GM21390 (cell line): ENCODE measurements around the gene EPHA6.
"Not testable (repeated sequence)": the region's sequence is repeated elsewhere in the genome, so short reads cannot be mapped to it uniquely, and the experiment has no call there.

Experiments
- ATAC-seq: cut with Tn5 transposase; IDR thresholded peaks from one replicate; pipeline ENCODE4 v1.9.1; 2021; ENCODE audit not compliant: unreplicated experiment

EPHA6 gene

DNA sequence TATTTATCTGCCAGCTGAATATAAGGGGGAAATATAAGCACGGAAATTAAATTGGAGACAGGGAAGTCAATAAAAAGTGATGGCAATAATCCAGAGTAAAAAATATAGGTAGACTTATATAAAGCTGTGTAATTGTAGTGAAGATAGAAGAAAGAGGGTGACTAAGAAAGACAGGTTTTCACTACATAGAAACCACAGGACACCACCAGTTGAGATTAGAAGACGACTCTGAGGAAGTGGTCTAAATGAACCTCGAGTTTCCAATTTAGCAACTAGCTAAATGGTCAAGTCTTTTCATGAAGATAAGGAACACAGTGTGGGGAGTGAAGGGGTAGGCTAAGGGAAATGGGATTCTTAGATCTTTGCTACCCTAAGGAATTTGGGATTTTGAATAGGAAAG lies 761.3 kb downstream of the EPHA6 start:
- ATAC-seq, result no peak

DNA sequence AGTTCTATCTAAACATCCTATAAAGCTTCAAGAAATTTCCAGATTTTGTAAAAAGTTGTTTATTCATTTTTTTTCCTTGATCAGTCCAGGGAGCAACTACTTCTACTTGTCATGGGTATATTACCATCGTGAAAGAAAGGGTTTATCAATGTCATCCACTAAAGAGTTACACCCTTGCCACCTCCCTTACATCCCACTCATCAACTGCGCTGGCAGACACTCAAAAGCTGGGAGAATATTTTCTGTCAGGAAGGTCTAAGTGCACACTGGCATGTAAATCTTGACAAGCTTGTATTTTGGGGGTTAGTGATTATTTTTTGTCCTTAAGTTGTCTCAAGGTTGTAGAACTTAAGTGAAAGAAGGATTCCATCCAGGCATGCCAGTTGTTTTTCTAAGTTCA lies 761.8 kb downstream of the EPHA6 start:
- ATAC-seq, result no peak

DNA sequence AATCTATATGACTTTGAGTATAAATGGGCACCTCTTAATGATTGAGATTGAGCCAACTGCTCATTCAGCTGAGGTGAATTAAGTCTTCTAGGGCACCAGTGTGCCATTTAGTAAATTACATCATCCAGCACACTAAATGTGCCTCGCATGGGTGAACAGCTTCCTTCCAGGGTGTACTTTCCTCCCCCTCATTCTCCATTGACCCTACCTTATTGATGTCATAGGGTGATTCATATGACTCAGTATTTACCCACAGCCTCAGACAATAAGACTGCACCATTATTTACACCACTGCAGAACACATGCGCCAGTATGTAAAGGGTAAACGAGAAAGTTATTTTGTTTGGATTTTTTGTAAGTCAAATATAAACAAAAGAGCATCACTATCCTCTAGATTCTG lies 765.0 kb downstream of the EPHA6 start:
- no peak for ATAC-seq

DNA sequence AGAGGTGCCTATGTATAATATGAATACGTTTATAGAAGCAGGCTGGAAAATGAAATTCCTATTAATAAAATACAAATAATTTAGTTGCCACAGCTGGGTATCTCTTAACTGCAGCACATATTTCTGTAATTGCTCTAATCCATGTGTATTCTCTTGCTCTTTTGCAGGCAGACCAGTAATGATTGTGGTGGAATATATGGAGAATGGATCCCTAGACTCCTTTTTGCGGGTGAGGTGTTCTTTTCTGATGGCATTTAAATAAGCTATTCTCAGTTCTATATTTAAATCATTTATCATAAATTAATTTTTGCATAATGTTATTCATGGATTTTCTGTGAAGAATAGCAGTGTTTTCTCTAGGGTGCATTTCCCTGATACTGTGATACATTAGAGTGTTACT lies 796.2 kb downstream of the EPHA6 start:
- no peak for ATAC-seq

DNA sequence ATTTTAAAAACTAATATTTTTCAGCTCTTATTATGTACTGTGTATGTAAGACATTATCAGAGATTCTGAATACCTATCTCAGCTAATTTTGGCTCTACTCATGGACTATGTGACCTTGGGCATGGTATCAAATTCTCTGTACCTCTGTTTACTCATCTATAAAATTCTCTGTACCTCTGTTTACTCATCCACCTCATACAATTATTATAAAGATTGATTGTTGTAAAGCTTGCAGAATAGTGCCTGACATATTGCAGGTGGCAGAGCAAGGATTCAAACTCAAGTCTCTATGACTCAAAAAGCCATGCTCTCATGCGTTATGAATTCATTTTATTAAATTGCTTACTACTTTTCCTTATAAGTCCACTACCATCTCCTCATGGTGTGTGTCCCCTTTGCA lies 798.2 kb downstream of the EPHA6 start:
- no peak for ATAC-seq

DNA sequence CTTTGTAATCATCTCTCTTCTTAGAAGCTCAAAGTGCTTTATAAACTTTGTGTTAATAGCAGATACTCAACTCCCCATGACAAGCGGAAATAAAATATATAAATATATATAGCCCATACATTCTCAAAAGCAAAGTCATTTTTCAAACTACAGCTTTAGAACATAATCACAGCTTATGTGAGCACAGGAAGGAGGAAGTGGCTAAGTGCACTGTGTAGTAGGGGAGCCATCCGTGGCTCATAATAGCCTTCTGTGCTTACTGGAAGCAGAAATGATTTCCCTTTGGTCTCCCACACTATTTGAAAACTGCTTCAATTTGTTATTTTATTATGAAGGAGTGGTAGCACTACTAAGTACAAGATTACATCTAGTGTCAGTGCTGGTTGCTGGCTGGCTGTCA lies 798.7 kb downstream of the EPHA6 start:
- no peak for ATAC-seq

DNA sequence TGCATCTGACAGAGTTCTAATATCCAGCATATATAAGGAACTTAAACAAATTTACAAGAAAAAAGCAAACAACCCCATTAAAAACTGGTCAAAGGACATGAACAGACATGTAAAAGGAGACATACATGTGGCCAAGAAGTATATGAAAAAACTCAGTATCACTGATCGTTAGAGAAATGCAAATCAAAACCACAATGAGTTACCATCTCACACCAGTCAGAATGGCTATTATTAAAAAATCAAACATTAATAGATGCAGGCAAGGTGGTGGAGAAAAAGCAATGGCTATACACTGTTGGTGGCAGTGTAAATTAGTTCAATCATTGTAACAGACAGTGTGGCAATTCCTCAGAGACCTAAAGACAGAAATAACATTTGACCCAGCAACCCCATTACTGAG lies 806.1 kb downstream of the EPHA6 start:
- ATAC-seq, result not testable (repeated sequence)

DNA sequence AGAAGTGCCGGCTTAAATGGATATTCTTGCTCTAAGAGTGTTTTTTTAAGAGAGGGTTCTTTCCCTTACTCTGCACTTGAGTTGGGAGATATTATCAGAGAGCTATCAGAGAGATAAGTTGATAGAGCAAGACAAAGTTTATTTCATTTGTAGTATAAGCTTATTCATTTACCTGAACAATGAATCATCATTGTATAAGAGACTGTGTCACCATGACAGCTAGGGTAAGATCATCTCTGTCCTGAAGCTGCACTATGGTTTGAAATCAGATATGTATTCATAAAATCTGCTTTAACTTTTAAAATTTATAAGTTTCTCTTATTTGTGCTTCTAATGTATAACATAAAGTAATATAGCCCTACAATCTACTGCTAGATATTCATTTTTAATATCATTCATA lies 822.1 kb downstream of the EPHA6 start:
- ATAC-seq, result no peak

DNA sequence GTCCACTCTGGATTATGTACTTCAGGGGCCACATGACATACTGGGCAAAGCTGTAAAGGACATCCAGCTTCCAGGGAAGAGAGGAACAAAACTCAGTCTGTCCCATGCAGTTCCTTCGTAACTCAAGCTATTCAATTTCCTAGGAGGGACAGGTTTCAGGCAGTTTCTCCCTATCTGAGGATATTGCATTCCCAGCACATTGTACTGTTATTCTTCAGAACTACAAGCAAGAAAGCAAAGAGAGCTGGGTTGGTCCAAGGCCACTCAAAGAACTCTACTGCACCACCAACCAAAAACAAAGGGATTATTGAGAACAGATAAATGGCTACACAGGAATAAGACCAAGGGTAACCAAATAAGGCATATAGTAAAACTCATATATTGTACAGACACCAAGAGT lies 832.5 kb downstream of the EPHA6 start:
- ATAC-seq, result no peak

DNA sequence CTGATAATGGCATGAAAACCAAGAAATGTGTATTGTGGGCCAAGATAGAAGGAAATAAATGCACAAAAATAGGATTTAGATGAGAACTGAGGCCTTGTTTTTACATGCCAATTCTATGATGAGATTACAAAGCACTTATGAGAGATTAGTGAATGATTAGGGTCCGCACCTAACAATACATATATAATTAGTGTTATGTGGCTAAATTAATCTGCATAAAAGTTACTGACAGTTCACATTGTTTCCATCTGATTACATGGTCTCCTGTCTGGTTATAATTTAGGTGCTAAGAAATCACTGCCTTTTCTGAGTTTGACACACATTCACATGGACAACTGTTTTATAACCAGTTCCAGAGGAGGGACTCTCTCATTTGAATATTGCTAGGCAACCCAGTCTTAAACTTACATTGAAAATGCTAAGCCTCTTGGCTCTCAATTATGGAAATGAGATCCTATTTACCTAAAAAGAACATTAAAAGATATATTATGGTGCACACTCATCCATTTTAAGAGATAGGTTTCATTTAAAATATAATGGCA lies 833.1 kb downstream of the EPHA6 start:
- no peak for ATAC-seq

DNA sequence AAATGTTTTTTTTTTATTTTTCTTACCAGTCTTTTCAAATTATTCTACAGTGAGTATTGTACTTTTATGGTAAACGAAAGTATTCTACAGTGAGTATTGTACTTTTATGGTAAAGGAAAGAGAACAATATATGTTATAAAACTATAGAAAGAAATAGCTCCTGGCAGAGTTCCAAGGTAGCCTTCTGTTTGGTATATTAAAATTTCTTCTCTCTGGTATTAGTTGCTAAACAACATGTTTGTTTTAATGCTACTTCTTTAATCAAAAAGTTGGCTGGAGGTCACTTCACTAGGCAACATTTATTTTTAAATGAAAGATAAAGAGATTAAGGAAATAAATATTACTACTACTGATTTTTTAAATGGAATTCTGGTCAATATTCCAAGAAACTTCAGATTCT lies 841.6 kb downstream of the EPHA6 start:
- no peak for ATAC-seq

DNA sequence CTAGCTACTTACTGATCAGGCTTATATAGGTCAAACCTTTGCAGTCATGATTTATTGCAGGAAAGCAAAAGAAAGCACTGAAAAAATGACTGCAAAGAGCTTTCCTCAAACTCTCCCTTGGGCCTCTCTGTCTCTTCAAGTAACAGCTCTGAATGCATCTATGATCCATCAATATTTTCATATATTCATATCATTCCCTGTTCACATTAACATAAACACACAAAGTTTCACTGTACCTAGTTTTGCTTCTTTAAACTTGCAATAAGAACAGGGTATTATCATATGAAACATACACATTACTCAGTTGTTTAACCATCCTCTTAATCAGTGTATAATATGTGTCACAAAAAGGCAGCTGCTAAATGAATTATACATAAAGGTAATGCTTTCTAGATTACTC lies 842.2 kb downstream of the EPHA6 start:
- no peak for ATAC-seq

DNA sequence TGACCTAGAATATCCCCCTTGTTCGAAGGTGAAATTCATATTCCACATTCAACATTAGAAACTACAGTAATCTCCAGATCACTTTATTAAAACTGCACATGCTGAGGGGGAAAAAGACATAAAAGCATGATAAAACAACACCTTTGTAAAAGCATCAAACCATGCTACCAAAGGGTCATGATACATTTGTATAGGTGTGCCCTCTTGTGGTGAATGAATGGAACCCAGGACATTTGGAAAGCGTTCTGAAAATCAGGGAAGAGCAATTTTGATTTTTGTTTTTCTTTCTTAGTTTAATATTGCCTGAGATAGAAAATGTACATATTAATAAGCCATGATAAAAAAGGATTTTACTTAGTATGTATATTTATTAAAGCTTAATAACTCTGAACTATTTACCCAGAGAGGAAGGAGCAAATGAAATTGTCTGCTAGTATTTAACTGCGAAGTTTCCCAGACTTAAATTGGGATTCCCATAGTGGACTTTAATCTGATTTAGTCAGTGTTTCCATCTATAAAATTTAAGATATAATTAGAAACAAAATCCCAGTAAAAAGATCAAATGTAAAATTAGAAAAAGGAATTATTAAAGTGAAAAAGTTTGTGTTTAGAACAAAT lies 844.4 kb downstream of the EPHA6 start:
- ATAC-seq, result no peak

DNA sequence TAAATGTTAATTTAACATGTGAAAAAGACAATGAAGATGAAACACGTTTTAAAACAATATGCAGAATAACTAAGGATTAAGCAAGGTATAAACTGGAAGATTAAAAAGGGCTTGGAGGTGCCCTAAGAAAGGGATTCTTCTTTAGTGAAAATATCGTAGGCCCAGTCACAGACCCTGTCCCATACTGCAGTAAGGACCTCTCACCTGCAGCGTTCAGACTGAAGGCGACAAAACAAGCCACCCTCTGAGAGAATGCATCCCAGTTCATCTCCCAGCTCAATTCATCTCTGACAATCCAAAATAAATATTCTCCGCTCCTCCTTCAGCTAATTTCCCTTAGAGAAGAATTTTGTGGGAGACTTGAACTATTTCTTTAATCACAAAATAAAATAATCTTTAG lies 847.9 kb downstream of the EPHA6 start:
- ATAC-seq, result no peak

DNA sequence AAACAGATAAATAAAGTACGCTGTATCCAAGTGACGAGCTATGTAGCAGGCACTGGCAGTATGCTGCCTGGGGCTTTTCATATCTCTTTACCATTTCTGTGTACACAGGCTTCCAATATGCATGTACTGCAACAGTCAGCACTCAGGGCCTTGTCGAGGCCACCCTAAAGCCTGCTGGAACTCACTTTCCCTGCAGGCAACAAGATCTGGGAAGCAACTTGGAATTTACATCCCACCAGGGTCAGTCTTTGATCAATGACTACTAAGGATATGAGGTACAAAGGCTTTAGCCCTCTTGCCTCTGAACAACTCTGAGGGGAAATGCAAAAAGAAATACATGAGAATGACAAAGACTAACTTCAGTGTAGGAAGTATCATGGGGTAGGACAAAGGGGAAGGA lies 848.4 kb downstream of the EPHA6 start:
- ATAC-seq, result no peak

DNA sequence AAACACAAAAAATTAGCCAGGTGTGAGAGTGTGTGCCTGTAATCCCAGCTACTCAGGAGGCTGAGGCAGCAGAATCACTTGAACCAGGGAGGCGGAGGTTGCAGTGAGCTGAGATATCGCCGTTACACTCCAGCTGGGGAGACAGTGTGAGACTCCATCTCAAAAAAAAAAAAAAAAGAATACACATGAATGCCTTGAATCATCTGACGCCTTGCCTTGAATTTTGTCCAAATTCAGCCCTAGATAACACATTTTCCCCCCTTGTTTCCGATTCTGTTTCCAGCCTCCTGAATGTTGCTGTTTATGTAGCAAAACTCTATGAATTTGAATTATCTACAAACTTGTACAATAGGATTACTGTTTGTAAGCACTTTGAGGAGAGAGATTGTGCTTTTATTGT lies 851.5 kb downstream of the EPHA6 start:
- no peak for ATAC-seq

DNA sequence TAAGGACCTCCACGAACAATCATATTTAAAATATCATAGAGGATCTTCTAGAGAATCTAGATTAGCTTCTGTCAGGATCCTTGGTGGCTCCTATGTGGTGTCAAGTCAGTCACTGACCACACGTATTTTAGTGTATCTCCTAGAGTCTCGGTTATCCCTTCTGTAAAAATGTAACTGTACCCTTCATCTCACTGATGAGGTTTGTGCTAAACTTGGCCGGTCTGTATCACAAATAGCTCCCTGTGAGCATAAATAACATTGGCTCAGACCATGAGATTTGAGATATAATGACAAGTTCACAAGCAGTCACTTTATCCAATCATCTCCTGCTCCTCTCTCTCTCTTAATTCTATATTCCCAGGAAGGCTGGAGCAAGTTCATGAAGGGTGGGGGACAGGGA lies 856.6 kb downstream of the EPHA6 start:
- no peak for ATAC-seq

DNA sequence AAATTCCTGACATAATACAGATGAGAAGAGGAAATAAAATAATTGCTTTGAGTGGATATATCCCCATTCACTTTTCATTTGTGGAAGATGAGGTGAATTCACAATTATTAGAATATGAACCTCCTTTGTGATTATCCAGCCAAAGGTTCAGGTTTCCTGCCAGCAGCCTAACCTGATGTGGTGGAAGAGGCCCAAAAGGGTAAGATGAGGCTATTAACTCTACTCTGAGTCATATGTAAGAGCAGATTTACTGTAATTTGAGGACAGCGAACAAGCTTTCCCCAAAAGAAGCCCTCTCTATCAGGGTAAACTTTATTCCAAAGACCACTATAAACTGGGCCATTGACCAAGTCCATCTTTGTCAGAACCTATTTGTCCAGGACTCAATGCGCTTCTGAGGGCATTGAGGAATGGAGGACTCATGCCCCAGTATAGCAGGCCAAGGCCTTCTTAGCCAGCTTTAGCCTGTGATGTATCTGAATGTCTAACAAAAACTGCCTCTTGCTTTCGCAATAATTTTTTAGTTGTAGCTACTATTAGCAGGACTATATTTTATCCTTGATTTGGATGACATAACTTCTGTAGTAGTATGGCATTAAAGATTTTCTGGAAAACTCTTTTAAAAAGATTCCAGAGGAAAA lies 859.1 kb downstream of the EPHA6 start:
- ATAC-seq, result no peak

DNA sequence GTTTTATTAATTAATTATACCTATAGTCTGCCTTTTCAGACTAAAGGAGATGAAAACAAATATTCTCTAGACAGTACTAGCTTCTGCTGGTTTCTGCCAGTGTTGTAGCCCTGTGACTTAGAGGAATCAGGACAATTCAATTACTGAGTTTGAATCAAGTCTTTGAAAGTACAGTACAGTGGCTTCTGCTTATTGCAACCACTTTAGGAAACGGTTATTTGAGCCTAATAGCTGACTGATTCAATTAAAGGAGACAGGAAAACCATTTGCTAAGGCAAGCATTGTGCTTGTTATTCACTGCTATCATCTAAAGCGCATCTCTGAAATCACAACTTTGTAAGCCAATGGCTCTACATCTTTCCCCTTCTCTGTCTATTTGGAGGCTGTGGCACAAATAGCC lies 860.1 kb downstream of the EPHA6 start:
- ATAC-seq, result no peak

DNA sequence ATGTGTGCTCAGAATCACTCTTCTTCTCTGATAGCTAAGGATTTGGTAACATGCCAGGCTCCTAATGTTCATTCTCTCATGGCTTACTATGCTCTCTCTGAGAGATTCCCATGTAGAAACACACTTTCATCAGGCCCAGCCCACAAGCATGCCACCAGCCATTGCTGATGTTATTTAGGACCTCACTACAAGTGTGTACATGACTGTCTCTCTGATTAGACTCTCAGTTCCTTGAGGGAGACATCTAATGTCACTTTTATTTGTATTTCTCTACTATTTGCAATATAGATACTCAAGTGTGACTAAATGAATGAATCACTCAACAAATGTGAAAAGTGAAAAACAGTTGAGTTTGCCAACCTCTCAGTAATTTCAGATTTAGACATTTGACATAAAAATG lies 865.8 kb downstream of the EPHA6 start:
- ATAC-seq, result no peak

DNA sequence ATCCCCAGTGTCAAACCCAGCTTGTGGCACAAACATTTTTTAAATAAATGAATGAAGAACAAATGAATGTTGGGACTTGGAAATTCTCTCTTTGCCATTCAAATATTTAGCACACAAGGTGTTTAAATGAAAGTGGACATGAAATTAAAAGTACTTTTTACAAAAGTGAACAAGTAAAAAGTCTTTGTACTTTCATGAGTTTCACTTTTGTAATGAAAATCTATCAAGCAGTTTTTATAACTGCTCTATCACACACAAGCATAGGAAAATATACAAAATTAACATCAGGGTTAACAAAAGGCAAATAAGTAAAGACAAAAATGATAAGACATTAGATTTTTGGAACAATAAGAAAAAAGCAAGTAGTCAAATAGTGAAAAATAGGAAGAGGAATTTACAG lies 866.3 kb downstream of the EPHA6 start:
- ATAC-seq, result no peak

DNA sequence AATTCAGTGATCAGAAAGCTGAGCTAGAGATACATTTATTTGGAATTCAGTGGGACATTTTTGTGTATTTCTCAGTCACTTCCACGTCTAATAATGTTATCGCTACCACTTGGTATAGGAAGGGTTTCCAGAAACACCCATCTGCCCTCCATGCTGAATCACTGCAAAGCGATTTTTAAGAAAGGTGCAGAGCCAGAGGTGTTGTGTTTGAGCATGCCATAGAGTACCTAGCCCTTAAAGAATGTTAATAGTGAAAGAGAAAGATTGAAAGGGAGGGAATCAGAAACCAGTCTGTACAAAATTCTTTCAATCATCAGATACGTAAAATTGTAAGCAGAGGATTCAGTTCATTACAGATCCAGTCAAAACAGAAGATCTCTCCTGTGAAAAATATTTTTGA lies 870.1 kb downstream of the EPHA6 start:
- ATAC-seq, result no peak

DNA sequence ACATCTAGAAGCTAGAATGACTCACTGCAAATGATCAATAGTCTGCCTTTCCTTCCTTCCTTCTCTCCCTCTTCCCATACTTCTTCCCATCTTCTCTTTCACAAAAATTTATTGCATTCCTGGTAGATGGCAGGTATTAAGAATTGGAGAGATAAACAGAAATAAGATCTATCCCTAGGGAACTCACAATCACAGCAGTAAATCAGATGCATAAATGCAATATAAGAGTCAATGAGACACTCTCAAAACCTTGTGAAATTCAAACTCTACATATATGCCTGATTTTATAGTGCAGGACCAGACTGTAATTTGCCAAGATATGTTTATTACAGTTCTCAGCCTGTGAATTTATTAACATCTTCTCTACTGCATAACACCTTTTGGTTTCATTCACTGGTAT lies 871.9 kb downstream of the EPHA6 start:
- no peak for ATAC-seq
